Upper lobe of left lung (tissue), 6 donors: Measurements from ENCODE around the gene PPM1H. TPM values are rescaled to one million over a fixed set of nuclear protein-coding genes. Genes with fewer than 3 reads are reported as not detected.

Experiments
- ATAC-seq, 2 donors: fragments of 200-7000 bp; cut with Tn5 transposase; one replicate each; pipeline ENCODE4 v1.9.1; 2022; ENCODE audit warnings: mild to moderate bottlenecking in 2 of 2, moderate library complexity in 2 of 2; ENCODE audit not compliant: low FRiP score in 2 of 2
- DNase-seq, 2 donors: peaks; one replicate each; pipeline ENCODE4 v3.0.0-alpha.2; 2019 to 2020
- H3K27ac ChIP-seq, 4 donors: fragments of 200-600 bp; sonication (generic); one replicate each; pipeline ENCODE4 v1.5.1; 2016 to 2019
- H3K27me3 ChIP-seq, 4 donors: fragments of 200-600 bp; sonication (generic); one replicate each; pipeline ENCODE4 v1.5.1; 2017 to 2019
- H3K36me3 ChIP-seq, 4 donors: fragments of 200-600 bp; sonication (generic); one replicate each; pipeline ENCODE4 v1.5.1; 2016 to 2019
- H3K4me1 ChIP-seq, 4 donors: fragments of 200-600 bp; sonication (generic); one replicate each; pipeline ENCODE4 v1.5.1; 2018 to 2019
- H3K4me3 ChIP-seq, 4 donors: fragments of 200-600 bp; sonication (generic); one replicate each; pipeline ENCODE4 v1.5.1; 2017 to 2019; ENCODE audit warnings: mild to moderate bottlenecking in 2 of 4, moderate library complexity in 1 of 4
- H3K9me3 ChIP-seq, 4 donors: fragments of 200-600 bp; sonication (generic); one replicate each; pipeline ENCODE4 v1.5.1; 2018 to 2019
- CTCF ChIP-seq, 6 experiments: fragments of 450-650 bp in 4 of 6; fragments of 200-600 bp in 2 of 6; sonication (generic) in 2 of 6; IDR thresholded peaks; one replicate each; pipeline ENCODE4 v1.5.1; 2016 to 2019; ENCODE audit warnings: antibody characterized with exemption in 6 of 6
- EP300 ChIP-seq, 4 donors: sonication (generic); formaldehyde crosslinking; IDR thresholded peaks; one replicate each; pipeline ENCODE4 v1.5.1; 2017; ENCODE audit warnings: antibody characterized with exemption in 4 of 4, control low read depth in 2 of 4
- POLR2A ChIP-seq, 4 donors: fragments of 450-650 bp; IDR thresholded peaks; one replicate each; pipeline ENCODE4 v1.5.1; 2016 to 2017; ENCODE audit warnings: antibody characterized with exemption in 4 of 4, mild to moderate bottlenecking in 2 of 4
- POLR2AphosphoS5 ChIP-seq, 2 donors: sonication (generic); formaldehyde crosslinking; IDR thresholded peaks; one replicate each; pipeline ENCODE4 v1.5.1; 2017; ENCODE audit warnings: antibody characterized with exemption in 2 of 2
- WGBS, 2 donors: methylation state at CpG; one replicate each; pipeline ENCODE4 v1.1.5; 2017 to 2018; 5-methylcytosine and 5-hydroxymethylcytosine counted together
- total RNA-seq, 6 donors: library from RNA; depleted of rRNA in 4 of 6; stranded (reverse); fragments of >200 nt in 4 of 6; gene quantifications; one replicate each; pipeline versions ENCODE4 v1.1.0 to v1.2.1, GENCODE V29; 2016 to 2021
- donor health status: DM: no; HTN: no; CAD: no; lungs with moderate emphysema.
- donor health status: DM: no; HTN: yes; CAD: no; lungs with severe emphysema.

The PPM1H gene
- total RNA-seq, 6 donors from 2014 or later = 4.2 to 14.2 (median 8.4) TPM

- H3K4me3 ChIP-seq = no peak overlapping the region
- peaks cover 0 to 6% (median 0%) of the 10 kb centered on the region in 4 donors for H3K4me1 ChIP-seq
- no peak for ATAC-seq
- no peaks in the 10 kb centered on the region for H3K9me3 ChIP-seq
- 93 to 95% methylated on average over 2 of the region's 2 CpGs for WGBS, 2 donors
- no peaks in the 10 kb centered on the region for H3K36me3 ChIP-seq
- H3K27ac ChIP-seq = no peak overlapping the region
- no peak for TF ChIP-seq POLR2AphosphoS5 (IDR thresholded peaks at IDR 0.05)
- TF ChIP-seq CTCF (IDR thresholded peaks at IDR 0.05) = no peak
- no peak for TF ChIP-seq POLR2A (IDR thresholded peaks at IDR 0.05)
- no peak for TF ChIP-seq EP300 (IDR thresholded peaks at IDR 0.05)
- no peak for DNase-seq
- no peaks in the 10 kb centered on the region for H3K27me3 ChIP-seq
Observed at GRCh38 chr12:62751810-62752155, 183.2 kb downstream of the PPM1H start.

DNA sequence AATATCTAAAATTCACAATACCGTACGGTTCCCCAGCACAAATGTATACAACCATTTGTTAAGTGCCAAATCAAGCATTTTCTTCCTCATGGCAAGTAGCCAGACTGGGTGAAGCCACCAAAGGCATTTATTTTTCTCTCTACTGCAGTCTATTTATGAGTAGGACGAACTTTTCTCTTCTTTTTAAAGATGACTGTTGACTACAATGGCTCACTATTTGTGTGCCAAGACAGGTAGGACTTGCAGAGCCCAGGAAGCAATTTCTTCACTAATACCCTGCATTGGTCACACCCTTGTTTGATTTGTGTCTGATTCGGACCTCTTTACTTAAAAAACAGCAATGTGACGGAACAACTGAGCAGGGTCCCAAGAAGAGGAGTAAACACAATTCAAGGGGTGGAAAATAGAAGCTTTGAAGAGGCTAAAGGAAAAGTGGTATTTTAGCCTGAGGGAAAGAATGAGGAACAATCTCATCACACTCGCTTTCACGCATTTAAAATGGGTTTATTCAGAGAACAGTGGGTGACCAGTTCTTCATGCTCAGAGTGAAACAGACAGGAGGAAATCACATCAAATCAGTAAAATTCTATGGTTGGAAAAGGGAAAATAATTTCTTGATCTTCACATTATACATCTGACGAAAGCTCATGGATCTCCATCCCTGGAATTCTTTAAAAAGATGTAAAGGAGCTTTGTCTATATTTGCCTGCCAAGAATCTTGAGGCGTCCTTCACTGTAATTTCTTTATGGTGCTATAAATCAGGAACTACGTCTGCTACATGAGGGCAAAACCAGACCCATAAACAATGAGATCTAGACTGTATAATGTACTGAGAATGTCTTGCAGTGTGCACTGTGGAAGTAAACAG lies 183.8 kb downstream of the PPM1H start:
- Histone ChIP-seq H3K27ac (no peak overlapping the region), H3K4me3 (no peak overlapping the region), H3K4me1 (peaks cover 0 to 6% (median 0%) of the 10 kb centered on the region in 4 donors), H3K9me3 (no peaks in the 10 kb centered on the region), H3K36me3 (no peaks in the 10 kb centered on the region), H3K27me3 (no peaks in the 10 kb centered on the region)
- TF ChIP-seq POLR2AphosphoS5 (IDR thresholded peaks at IDR 0.05) = no peak
- no peak for TF ChIP-seq CTCF (IDR thresholded peaks at IDR 0.05)
- no peak for TF ChIP-seq EP300 (IDR thresholded peaks at IDR 0.05)
- TF ChIP-seq POLR2A (IDR thresholded peaks at IDR 0.05) = no peak
- no peak for DNase-seq
- 71 to 78% methylated on average over 10 of the region's 10 CpGs for WGBS, 2 donors
- ATAC-seq = no peak

- Histone ChIP-seq H3K4me1 (peaks cover 0 to 6% (median 1%) of the 10 kb centered on the region in 4 donors), H3K27ac (no peak overlapping the region), H3K4me3 (no peak overlapping the region), H3K27me3 (no peaks in the 10 kb centered on the region), H3K9me3 (no peaks in the 10 kb centered on the region), H3K36me3 (no peaks in the 10 kb centered on the region)
- TF ChIP-seq CTCF (IDR thresholded peaks at IDR 0.05) (no peak), POLR2A (IDR thresholded peaks at IDR 0.05) (no peak), EP300 (IDR thresholded peaks at IDR 0.05) (no peak), POLR2AphosphoS5 (IDR thresholded peaks at IDR 0.05) (no peak)
- ATAC-seq (no peak), DNase-seq (no peak)
- WGBS, 2 donors = 90 to 94% methylated on average over 1 of the region's 1 CpG
Observed at GRCh38 chr12:62749586-62749985, 185.4 kb downstream of the PPM1H start.

- Histone ChIP-seq H3K4me1 (peaks cover 0 to 6% (median 1%) of the 10 kb centered on the region in 4 donors), H3K27ac (no peak overlapping the region), H3K36me3 (no peaks in the 10 kb centered on the region), H3K4me3 (no peak overlapping the region), H3K9me3 (no peaks in the 10 kb centered on the region), H3K27me3 (no peaks in the 10 kb centered on the region)
- DNase-seq (no peak), ATAC-seq (no peak)
- no peak for TF ChIP-seq POLR2AphosphoS5 (IDR thresholded peaks at IDR 0.05)
- no peak for TF ChIP-seq POLR2A (IDR thresholded peaks at IDR 0.05)
- TF ChIP-seq CTCF (IDR thresholded peaks at IDR 0.05) = no peak
- TF ChIP-seq EP300 (IDR thresholded peaks at IDR 0.05) = no peak
- WGBS, 2 donors = 85 to 91% methylated on average over 4 of the region's 4 CpGs
Observed at GRCh38 chr12:62748941-62749468, 185.9 kb downstream of the PPM1H start.
